Tibial artery (tissue), 4 donors: ENCODE results near the gene SAMD9L.

Experiments
- DNase-seq, 2 donors: peaks; one replicate each; pipeline ENCODE4 v3.0.0-alpha.2; 2019
- H3K27ac ChIP-seq, 2 donors: fragments of 200-600 bp; sonication (generic) in 1 of 2; 1 replicate in 1 of 2; 2 replicates in 1 of 2; pipeline ENCODE4 v1.5.1; 2018 to 2019; ENCODE audit warnings: mild to moderate bottlenecking in 1 of 2
- H3K27me3 ChIP-seq, 2 donors: fragments of 200-600 bp; sonication (generic) in 1 of 2; one replicate each; pipeline versions ENCODE4 v1.5.1 to v1.6.0; 2016 to 2019
- H3K36me3 ChIP-seq, 3 donors: fragments of 200-600 bp; sonication (generic) in 2 of 3; one replicate each; pipeline ENCODE4 v1.5.1; 2016 to 2019; ENCODE audit warnings: mild to moderate bottlenecking in 2 of 3
- H3K4me1 ChIP-seq, 4 donors: fragments of 200-600 bp; sonication (generic) in 2 of 4; 1 replicate in 3 of 4; 2 replicates in 1 of 4; pipeline ENCODE4 v1.5.1; 2016 to 2019
- H3K4me3 ChIP-seq, 2 donors: fragments of 200-600 bp; sonication (generic) in 1 of 2; 1 replicate in 1 of 2; 2 replicates in 1 of 2; pipeline ENCODE4 v1.5.1; 2018 to 2019; ENCODE audit warnings: mild to moderate bottlenecking in 2 of 2
- H3K9me3 ChIP-seq, 3 donors: fragments of 200-600 bp; sonication (generic) in 1 of 3; one replicate each; pipeline ENCODE4 v1.5.1; 2016 to 2019
- CTCF ChIP-seq, 2 experiments: fragments of 200-600 bp in 1 of 2; fragments of 450-650 bp in 1 of 2; IDR thresholded peaks; one replicate each; pipeline ENCODE4 v1.5.1; 2017 to 2019; ENCODE audit warnings: antibody characterized with exemption in 2 of 2, mild to moderate bottlenecking in 1 of 2, moderate library complexity in 1 of 2
- intact Hi-C: fragments of 100-400 bp; cut with DNase I; formaldehyde crosslinking; loops from one replicate; pipeline ENCODE4 v1.15.0; 2023; ENCODE audit warnings: low total_unique reads

SAMD9L gene

GRCh38 chr7:93097388-93097787, 50.8 kb downstream of the SAMD9L start:
- no peak for TF ChIP-seq CTCF (IDR thresholded peaks at IDR 0.05)
- Histone ChIP-seq H3K36me3 (peaks cover 0 to under 1% (median 0%) of the 10 kb centered on the region in 3 donors), H3K27me3 (no peaks in the 10 kb centered on the region), H3K4me3 (no peak overlapping the region), H3K4me1 (no peaks in the 10 kb centered on the region), H3K9me3 (peaks cover 16 to 60% (median 46%) of the 10 kb centered on the region in 3 donors), H3K27ac (no peak overlapping the region)
- DNase-seq: no peak
- intact Hi-C loops: no loop called here

- H3K36me3 ChIP-seq: no peaks in the 10 kb centered on the region
- intact Hi-C loops: no loop called here
- no peak overlapping the region for H3K4me3 ChIP-seq
- DNase-seq: no peak
- no peaks in the 10 kb centered on the region for H3K27me3 ChIP-seq
- H3K9me3 ChIP-seq: peaks cover 0 to 21% (median 4%) of the 10 kb centered on the region in 3 donors
- TF ChIP-seq CTCF (IDR thresholded peaks at IDR 0.05): no peak
- H3K27ac ChIP-seq: no peak overlapping the region
- H3K4me1 ChIP-seq: no peaks in the 10 kb centered on the region
Observed at GRCh38 chr7:93092757-93093370, 55.3 kb downstream of the SAMD9L start.
